Panc1 (cell line): ENCODE data around the gene UPK3B. TPM values are rescaled to one million over a fixed set of nuclear protein-coding genes. Genes with fewer than 3 reads are reported as not detected.
"Not testable (repeated sequence)": the region's sequence is repeated elsewhere in the genome, so short reads cannot be mapped to it uniquely, and the experiment has no call there.

ENCODE experiments used
- ATAC-seq: fragments of 200-7000 bp; cut with Tn5 transposase; 2 replicates; pipeline ENCODE4 v1.9.1; 2020; ENCODE audit warnings: mild to moderate bottlenecking, moderate library complexity
- BruUV-seq: library from RNA; stranded (reverse); fragments of 400-500 nt; replicated peaks from 2 replicates; lab custom pipeline; 2021; lab: Mats Ljungman, UMichigan
- CTCF ChIA-PET: fragments of 300-600 bp; sonication (Branson Sonifier 250); formaldehyde crosslinking; loops from one replicate; lab custom pipeline; 2022; ENCODE audit warnings: antibody characterized with exemption; lab: Charles Lee
- POLR2A ChIA-PET: fragments of 300-600 bp; sonication (Branson Sonifier 250); formaldehyde crosslinking; loops from one replicate; lab custom pipeline; 2022; ENCODE audit warnings: antibody characterized with exemption; lab: Charles Lee
- DNase-seq: peaks from one replicate; pipeline ENCODE4 v3.0.0-alpha.2; 2010; ENCODE audit warnings: low read depth, low spot score
- H3K27ac ChIP-seq: 2 replicates; pipeline ENCODE4 v1.5.1; 2011; ENCODE audit warnings: mild to moderate bottlenecking, low read length, inconsistent platforms
- H3K27me3 ChIP-seq: fragments of 200-500 bp; sonication (Bioruptor generic); 2 replicates; pipeline ENCODE4 v1.6.0; 2014; ENCODE audit warnings: low read length, inconsistent platforms; ENCODE audit not compliant: control insufficient read depth, insufficient read depth
- H3K36me3 ChIP-seq: fragments of 200-500 bp; sonication (Bioruptor generic); 2 replicates; pipeline ENCODE4 v1.5.1; 2014; ENCODE audit warnings: inconsistent platforms, mild to moderate bottlenecking, low read length, moderate library complexity; ENCODE audit not compliant: control insufficient read depth, insufficient read depth
- H3K4me1 ChIP-seq: 2 replicates; pipeline ENCODE4 v1.5.1; 2011; ENCODE audit warnings: inconsistent platforms, mild to moderate bottlenecking, low read length, moderate library complexity; ENCODE audit not compliant: control insufficient read depth, insufficient read depth
- H3K4me3 ChIP-seq, 2 experiments: 2 replicates each; pipeline ENCODE4 v1.5.1; 2011 to 2012; ENCODE audit warnings: low read depth in 2 of 2, low read length in 2 of 2, mild to moderate bottlenecking in 2 of 2, inconsistent platforms in 1 of 2, moderate library complexity in 1 of 2
- H3K9me3 ChIP-seq: fragments of 200-500 bp; sonication (Bioruptor generic); 2 replicates; pipeline ENCODE4 v1.5.1; 2014; ENCODE audit warnings: low read depth, mild to moderate bottlenecking, inconsistent platforms, low read length, moderate library complexity; ENCODE audit not compliant: control insufficient read depth, insufficient read depth
- CTCF ChIP-seq: fragments of 450-650 bp; IDR thresholded peaks from 2 replicates; pipeline ENCODE4 v1.5.1; 2017; ENCODE audit warnings: mild to moderate bottlenecking
- POLR2AphosphoS5 ChIP-seq: IDR thresholded peaks from 2 replicates; pipeline ENCODE4 v1.6.1; 2012; ENCODE audit warnings: mild to moderate bottlenecking, low read depth, low read length, moderate library complexity
- SIN3A ChIP-seq: IDR thresholded peaks from 2 replicates; pipeline ENCODE4 v1.6.1; 2012; ENCODE audit warnings: low read depth, mild to moderate bottlenecking, low read length, moderate library complexity, borderline replicate concordance; ENCODE audit not compliant: insufficient read depth
- TCF7L2 ChIP-seq: IDR thresholded peaks from 2 replicates; pipeline ENCODE4 v1.6.1; 2011; ENCODE audit warnings: mild to moderate bottlenecking, low read depth, low read length, inconsistent platforms
- in situ Hi-C: cut with HindIII; loops from 2 replicates; pipeline ENCODE4 v1.10.0; 2016; ENCODE audit warnings: low sequenced_read_pairs, low pct_unique_long_range_greater_than_20kb
- intact Hi-C: fragments of 100-400 bp; cut with micrococcal nuclease; formaldehyde crosslinking; loops from one replicate; pipeline ENCODE4 v1.10.0; 2022; ENCODE audit not compliant: unreplicated experiment
- total RNA-seq: library from RNA; stranded (reverse); gene quantifications from one replicate; pipeline ENCODE4 v1.2.1, GENCODE V29; 2021; ENCODE audit not compliant: unreplicated experiment
- TF ChIP-seq, protein P1 (sequence below), 2 experiments: IDR thresholded peaks; 2 replicates each; pipeline ENCODE4 v1.6.1; 2011 to 2012; ENCODE audit warnings: low read depth in 2 of 2, control low read depth in 1 of 2, low read length in 1 of 2, mild to moderate bottlenecking in 1 of 2, moderate library complexity in 1 of 2; ENCODE audit not compliant: insufficient read depth in 1 of 2

Gene UPK3B
- total RNA-seq, 1 experiment from 2014 or later, result 9.8 TPM

DNA sequence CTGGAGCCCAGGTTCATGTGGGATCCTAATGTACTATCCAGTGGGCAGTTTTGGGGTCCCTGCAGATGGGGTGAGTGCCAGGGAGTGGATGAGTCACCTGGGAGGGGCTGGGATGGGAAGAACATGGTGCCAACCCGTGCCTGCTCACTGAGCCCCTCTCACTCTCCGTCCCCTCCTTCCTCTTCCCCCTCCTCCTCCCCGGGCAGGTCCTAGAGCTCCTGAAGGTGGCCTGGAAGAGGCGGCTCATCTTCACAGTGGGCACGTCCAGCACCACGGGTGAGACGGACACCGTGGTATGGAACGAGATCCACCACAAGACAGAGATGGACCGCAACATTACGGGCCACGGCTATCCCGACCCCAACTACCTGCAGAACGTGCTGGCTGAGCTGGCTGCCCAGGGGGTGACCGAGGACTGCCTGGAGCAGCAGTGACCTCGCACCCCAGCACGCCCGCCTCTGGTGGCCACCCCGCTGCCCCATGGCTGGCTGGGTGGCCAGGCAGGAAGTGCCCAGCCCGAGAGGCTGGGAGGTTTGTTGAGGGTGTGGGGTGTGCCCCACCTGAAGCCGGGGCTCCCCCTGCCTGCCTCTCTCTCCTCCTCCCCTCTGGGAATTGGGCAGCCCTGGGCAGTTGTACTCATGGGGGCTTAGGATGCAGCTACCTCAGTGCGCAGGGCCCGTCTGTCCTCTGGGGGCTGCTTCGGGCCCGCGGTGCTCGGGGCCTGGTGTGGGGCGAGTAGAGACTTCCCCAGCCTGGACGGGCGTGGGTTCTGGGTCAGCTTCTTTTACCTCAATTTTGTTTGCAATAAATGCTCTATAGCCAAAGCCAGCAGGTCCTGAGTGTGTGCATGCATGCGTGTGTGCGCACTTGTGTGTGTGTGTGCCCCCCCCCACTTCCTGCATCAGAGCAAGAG lies 4.9 kb upstream of the UPK3B start (continued):
- TF ChIP-seq CTCF, result no peak

GRCh38 chr7:76506081-76506440 lies 4.3 kb upstream of the UPK3B start:
- DNase-seq, result no peak
- Histone ChIP-seq H3K27ac (no peak overlapping the region), H3K36me3 (no peaks in the 10 kb centered on the region), H3K4me3 (no peak overlapping the region), H3K9me3 (no peaks in the 10 kb centered on the region), H3K27me3 (no peaks in the 10 kb centered on the region), H3K4me1 (peaks cover 12% of the 10 kb centered on the region)
- ChIA-PET POLR2A (no interaction called here), CTCF (no interaction called here)
- no TSS peak for BruUV-seq
- intact Hi-C loops (no loop called here), in situ Hi-C loops (no loop called here)
- no peak for TF ChIP-seq CTCF
- no peak for TF ChIP-seq TCF7L2
- no peak for TF ChIP-seq POLR2AphosphoS5
- no peak for TF ChIP-seq SIN3A
- TF ChIP-seq, protein P1, sequence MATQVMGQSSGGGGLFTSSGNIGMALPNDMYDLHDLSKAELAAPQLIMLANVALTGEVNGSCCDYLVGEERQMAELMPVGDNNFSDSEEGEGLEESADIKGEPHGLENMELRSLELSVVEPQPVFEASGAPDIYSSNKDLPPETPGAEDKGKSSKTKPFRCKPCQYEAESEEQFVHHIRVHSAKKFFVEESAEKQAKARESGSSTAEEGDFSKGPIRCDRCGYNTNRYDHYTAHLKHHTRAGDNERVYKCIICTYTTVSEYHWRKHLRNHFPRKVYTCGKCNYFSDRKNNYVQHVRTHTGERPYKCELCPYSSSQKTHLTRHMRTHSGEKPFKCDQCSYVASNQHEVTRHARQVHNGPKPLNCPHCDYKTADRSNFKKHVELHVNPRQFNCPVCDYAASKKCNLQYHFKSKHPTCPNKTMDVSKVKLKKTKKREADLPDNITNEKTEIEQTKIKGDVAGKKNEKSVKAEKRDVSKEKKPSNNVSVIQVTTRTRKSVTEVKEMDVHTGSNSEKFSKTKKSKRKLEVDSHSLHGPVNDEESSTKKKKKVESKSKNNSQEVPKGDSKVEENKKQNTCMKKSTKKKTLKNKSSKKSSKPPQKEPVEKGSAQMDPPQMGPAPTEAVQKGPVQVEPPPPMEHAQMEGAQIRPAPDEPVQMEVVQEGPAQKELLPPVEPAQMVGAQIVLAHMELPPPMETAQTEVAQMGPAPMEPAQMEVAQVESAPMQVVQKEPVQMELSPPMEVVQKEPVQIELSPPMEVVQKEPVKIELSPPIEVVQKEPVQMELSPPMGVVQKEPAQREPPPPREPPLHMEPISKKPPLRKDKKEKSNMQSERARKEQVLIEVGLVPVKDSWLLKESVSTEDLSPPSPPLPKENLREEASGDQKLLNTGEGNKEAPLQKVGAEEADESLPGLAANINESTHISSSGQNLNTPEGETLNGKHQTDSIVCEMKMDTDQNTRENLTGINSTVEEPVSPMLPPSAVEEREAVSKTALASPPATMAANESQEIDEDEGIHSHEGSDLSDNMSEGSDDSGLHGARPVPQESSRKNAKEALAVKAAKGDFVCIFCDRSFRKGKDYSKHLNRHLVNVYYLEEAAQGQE (IDR thresholded peaks at IDR 0.05; ENCODE audit: insufficient read depth in 1 of 2, low read depth in 2 of 2, low read length in 1 of 2), result no peak
- no peak for ATAC-seq

- H3K27ac ChIP-seq, ATAC-seq, BruUV-seq, H3K4me3 ChIP-seq, H3K36me3 ChIP-seq, intact Hi-C loops, POLR2A ChIA-PET, H3K27me3 ChIP-seq, CTCF ChIA-PET, in situ Hi-C loops, DNase-seq, H3K9me3 ChIP-seq: not testable (repeated sequence)
- H3K4me1 ChIP-seq, result peaks cover 12% of the 10 kb centered on the region
Measured at GRCh38 chr7:76506643-76507042, 3.7 kb upstream of the UPK3B start.
